NCI-H69 (cell line): ENCODE data around the gene RET.

ENCODE experiments used
- DNase-seq: peaks from one replicate; lab custom pipeline; 2025; lab: John Stamatoyannopoulos, UW

Gene RET

DNA sequence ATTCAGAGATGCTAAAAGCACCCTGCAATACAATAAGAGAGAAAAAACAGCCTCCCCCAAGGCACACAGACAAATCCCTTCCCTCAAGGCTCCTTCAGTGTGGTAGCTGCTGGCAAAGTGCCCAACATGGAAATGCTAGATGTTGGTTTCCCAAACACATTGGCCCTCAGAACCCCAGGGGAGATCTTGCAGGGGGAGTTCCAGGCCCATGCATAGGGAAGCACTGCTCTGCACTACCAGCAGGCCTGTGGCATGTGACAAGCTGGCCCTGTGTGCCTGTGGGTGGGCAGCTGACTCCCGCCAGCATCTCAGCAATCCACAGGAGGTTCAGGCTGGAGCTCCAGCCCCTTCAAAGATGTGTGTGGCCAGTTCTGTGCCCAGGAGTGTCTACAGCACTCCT lies 44.6 kb downstream of the RET start:
- DNase-seq = peak; percentile 6

DNA sequence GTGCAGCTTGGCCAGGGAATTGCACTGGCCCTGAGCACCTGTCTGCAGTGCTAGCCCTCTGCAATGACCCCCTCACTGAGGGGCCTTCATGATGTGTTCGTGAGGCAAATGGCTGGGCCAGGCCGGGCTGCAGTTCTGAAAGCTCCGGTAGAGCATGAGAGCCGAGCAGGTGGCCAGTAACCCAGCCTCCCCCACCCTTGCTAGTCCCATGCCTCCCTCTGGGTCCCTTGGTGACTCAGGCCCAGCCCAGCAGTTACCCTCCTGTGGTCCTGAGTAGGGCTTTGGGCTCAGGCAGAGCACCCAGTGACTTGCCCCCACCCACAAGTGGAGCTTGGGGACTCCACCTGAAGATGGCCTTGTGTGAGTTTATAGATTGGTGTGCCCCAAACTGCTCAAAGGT lies 45.2 kb downstream of the RET start:
- no peak for DNase-seq

DNA sequence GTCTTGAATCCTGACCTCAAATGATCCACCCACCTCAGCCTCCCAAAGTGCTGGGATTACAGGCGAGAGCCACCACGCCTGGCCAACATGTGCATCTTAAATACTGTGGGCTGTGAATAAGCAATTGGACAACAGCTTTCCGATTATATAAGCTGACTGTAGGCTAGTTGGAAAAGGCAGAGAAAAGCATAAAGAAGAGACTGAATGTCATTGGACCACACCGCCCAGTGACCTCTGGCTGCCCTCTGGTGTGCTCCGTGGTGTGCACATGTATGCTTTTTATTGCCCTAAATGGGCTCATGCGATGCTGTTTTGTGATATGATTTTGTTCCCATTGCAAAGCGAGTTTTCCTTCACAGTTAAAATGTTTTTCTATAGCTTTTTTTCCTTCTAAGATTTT lies 46.0 kb downstream of the RET start:
- no peak for DNase-seq

DNA sequence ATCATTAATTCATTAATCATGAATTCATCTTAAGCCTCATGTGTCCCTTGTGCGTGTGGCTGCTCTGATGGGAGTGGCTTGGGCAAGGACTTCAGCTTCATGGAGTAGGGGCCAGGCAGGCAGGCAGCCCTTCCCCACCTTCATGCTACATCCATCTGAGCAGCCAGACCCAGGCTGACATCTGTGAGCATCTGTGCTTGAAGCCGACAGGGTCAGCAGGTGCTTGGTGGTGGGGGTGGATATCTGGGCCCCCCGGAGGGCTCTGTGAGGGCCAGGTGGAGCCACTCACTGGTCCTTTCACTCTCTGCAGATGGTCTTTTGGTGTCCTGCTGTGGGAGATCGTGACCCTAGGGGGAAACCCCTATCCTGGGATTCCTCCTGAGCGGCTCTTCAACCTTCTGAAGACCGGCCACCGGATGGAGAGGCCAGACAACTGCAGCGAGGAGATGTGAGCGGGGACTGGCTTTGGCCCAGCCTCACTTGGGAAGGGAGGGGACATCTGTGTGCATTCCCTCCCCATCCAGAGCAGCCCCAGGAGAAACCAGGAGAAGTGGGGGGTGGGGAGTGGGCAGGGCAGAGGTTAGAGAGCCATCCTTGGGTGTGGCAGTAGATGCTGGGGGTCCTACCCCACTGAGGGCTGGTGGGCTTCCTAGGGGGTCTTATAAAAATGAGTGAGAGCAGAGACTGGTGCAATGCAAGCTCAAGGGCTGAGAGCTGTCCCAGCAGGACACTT lies 46.7 kb downstream of the RET start:
- DNase-seq = peak; percentile 10

DNA sequence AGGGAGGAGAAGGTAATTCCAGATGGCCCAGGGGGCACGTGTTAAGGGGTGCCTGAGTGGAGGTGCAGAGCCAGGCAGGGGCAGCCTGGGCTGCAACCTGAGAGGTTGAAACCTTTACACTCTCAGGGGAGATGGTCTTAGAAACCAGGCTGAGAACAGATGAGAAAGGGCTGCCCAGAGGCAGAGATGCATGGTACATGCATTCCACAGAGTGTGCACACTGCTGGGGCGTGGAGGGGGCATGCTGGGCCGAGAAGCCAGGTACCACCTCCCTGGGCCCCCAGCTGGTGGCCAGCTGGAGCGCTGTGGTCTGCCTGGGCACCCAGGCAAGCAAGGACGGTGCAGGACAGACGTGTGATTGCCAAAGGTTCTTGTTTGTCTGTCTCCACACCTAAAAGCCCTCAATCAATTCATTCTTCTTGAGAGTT lies 47.2 kb downstream of the RET start:
- DNase-seq = no peak

DNA sequence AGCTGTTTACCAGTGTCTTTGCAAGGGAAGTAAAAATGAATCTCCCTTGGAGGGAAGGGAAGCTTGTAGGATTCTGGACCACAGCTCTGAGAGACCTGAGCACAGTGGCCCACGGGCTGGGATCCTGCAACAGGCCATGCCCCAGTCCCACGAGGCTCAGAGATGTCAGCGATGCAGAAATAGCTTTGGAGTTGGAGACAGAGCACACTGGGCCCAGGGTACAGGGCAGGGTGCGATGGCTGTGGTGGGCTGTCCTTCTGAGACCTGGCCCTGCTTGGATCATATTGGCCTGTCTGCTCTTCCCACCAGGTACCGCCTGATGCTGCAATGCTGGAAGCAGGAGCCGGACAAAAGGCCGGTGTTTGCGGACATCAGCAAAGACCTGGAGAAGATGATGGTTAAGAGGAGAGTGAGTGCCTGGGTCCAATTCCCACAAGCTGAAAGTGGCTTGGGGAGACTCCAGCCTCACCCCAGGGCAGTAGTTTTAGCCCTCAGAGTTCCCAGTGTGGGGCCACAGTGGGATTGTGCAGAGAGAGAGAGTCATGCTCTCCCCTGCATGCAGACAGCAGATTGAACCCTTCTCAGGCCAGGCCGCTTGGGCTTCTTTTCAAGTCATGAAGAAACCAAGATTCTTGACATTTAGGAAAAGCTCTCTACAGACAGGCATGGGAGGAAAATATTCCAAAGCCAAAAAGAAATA lies 47.9 kb downstream of the RET start:
- DNase-seq = no peak

DNA sequence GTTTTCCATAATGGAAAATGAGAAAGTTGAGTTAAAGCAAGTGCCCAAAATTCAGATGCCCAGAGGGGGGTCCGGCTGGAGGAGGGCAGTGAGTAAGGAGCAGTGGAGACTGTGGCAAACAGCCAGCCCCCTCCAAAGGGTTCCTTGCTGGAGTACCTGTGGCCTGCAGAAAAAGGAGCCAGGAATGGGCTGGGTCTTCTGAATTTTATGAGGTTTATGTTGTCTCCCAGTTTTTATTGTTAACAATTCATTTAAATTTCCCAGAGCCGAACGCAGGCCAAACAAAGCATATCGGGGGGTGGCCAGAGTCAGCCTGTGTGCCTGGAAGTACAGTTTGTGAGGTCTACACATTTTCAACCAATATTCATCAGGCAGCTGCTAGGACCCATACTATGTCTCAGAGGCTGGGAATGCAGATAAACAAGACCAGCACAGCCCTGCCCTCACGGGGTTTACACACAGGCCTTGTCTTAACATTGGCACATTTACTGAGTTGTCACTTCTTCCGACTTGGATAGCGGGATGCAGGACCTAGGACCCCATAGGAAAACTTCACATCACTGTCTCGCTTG lies 48.5 kb downstream of the RET start:
- DNase-seq = no peak

DNA sequence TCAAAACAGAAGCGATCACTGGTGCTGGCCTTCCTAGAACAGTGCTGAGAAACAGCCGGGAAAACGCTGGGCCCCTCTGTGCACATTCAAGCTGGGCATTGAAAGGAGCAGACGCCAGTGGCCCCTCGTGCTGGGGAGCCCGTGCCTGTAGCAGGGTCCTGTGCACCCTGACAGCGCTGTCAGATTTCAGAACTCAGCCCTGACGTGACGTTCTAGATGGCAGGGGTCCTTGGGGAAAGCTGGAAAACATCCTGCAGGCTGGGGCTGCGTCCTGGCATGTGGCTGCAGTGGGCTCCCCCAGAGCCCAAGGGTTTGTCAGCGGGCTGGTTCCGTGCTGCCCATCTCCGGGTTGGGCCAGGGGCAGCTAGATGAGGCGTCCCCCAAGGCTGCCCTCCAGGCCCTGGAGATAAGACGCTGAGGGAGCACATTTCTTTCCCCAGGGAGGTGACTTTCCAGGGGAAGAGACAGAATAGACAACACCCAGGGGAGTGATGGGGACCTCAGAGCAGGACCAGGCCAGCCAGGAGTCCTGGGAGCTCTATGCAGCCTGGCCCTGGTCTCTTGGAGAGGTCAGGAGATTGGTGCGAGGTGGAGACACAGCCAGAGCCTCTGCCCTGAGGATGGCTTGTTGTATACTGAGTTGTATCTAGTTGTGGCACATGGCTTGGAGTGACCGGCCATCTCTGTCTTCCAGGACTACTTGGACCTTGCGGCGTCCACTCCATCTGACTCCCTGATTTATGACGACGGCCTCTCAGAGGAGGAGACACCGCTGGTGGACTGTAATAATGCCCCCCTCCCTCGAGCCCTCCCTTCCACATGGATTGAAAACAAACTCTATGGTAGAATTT lies 49.2 kb downstream of the RET start:
- no peak for DNase-seq

DNA sequence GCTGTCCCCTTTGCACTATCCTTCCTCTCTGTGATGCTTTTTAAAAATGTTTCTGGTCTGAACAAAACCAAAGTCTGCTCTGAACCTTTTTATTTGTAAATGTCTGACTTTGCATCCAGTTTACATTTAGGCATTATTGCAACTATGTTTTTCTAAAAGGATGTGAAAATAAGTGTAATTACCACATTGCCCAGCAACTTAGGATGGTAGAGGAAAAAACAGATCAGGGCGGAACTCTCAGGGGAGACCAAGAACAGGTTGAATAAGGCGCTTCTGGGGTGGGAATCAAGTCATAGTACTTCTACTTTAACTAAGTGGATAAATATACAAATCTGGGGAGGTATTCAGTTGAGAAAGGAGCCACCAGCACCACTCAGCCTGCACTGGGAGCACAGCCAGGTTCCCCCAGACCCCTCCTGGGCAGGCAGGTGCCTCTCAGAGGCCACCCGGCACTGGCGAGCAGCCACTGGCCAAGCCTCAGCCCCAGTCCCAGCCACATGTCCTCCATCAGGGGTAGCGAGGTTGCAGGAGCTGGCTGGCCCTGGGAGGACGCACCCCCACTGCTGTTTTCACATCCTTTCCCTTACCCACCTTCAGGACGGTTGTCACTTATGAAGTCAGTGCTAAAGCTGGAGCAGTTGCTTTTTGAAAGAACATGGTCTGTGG lies 50.0 kb downstream of the RET start:
- DNase-seq = no peak

DNA sequence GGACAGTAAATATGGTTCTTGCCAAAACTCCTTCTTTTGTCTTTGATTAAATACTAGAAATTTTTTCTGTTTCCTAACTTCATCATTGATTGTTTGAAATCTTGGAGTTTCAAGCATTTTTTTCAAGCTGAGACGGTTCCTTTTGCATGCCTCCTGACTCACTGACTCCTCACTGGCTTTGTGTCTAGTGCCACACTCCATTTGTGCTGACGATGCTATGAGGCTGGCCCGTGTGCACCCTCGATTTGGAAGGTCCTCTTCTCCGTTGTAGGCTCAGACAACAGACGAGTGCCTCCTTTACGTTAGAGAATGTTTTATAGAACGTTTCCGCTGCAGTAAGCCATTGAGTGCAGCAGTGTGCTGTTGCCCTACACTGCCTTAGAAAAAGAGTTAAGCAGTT lies 50.6 kb downstream of the RET start:
- no peak for DNase-seq

DNA sequence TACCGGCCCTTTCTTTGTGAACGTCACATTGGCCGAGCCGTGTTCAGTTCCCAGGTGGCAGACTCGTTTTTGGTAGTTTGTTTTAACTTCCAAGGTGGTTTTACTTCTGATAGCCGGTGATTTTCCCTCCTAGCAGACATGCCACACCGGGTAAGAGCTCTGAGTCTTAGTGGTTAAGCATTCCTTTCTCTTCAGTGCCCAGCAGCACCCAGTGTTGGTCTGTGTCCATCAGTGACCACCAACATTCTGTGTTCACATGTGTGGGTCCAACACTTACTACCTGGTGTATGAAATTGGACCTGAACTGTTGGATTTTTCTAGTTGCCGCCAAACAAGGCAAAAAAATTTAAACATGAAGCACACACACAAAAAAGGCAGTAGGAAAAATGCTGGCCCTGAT lies 51.5 kb downstream of the RET start:
- no peak for DNase-seq

DNA sequence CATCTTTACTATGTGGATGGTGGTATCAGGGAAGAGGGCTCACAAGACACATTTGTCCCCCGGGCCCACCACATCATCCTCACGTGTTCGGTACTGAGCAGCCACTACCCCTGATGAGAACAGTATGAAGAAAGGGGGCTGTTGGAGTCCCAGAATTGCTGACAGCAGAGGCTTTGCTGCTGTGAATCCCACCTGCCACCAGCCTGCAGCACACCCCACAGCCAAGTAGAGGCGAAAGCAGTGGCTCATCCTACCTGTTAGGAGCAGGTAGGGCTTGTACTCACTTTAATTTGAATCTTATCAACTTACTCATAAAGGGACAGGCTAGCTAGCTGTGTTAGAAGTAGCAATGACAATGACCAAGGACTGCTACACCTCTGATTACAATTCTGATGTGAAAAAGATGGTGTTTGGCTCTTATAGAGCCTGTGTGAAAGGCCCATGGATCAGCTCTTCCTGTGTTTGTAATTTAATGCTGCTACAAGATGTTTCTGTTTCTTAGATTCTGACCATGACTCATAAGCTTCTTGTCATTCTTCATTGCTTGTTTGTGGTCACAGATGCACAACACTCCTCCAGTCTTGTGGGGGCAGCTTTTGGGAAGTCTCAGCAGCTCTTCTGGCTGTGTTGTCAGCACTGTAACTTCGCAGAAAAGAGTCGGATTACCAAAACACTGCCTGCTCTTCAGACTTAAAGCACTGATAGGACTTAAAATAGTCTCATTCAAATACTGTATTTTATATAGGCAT lies 52.3 kb downstream of the RET start:
- no peak for DNase-seq

DNA sequence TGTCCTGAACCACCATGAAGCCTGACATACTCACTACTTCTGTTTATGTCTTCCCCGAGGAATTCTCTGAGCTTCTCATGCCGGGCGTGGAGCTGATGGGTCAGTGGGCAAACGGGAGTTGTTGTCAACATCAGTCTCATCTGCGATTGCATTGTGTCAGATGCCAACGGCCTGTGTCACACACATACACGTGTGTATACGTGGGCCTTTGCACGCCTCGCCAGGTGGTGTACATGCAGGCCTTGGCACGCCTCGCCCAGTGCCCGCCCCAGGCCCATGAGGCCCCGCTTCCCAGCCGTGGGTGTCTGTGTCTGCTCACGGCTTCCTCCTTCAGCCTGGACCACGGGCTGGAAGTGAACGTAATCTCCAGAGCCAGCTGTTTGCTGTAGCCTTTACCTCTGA lies 53.9 kb downstream of the RET start:
- no peak for DNase-seq

DNA sequence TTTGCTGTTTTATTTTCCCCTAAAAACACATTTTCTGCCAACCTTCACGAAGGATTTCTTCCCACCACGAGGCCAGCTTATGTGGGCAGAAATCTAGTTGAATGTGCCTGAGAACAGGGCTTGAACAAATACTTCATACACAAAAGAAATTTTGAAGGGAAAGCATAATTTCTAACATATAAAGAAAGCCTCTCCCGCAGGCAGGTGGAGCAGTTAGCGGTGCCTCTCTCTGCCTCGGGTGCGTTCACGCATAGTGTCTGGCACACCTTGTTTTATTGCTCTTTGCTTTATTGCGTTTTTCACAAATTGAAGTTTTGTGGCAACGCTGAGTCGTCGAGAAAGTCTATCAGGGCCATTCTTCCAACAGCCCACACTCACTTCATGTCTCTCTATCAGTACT lies 54.4 kb downstream of the RET start:
- no peak for DNase-seq

DNA sequence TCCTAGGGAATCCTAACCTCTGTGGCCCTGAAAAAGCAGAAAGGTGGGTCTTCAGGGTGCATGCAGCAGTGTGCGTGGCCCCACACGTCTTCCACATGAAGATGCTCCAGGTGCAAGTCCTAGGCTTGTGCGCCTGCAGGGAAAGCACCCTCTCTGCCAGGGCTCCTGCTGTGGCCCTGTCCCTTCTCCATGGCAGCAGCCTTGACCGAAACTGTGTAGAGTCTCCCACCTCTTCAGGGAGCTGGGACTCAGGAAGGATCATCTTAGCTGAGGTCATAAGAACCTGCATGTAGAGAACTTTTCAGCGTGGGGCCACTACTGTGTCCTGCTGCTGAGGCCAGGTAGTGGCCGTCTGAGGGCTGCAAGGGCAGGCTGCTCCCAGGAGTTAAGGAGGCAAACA lies 55.0 kb downstream of the RET start:
- no peak for DNase-seq

DNA sequence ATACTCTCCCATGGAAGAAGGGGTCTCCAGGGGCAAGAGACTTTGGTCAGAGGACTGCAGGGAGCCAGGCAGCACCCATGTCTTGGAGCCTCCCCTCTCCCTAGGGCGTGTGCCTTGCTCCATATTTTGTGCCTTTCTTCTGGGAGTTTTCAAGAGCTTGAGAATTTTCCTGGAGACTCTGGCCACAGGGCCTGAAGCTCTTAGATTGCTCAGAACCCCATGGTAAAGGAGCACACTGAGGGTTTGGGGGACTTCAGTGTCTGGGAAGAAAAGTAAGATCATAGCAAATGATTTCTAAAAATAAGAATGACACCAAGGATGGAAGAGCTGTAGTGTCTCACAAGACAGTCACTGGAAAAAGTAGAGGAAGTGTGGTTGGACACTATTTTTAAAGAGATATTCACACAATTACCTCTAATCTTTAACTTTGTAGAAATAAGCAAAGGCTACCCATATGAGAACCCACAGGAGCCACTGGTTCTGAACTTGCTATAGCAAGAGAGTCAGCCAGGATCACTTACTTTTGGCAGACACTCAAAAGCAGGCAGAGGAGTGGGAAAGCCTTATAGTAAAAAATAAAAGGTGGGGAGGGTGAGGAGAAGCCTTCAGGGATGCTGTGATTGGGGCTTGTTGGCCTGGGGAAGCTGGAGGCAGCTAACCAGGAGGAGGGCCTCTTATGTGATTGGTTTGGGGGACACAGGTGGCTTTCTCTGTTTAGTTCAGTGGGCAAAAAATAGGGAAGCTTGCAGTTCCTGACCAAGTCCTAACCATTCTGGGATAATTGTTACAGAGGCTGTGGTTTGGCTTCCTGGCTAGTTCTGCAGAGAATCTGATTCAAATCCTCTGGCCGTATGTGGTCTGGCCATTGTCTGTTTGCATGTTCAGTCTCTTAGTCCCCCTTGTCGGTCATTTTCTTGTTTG lies 56.3 kb downstream of the RET start:
- DNase-seq = no peak

DNA sequence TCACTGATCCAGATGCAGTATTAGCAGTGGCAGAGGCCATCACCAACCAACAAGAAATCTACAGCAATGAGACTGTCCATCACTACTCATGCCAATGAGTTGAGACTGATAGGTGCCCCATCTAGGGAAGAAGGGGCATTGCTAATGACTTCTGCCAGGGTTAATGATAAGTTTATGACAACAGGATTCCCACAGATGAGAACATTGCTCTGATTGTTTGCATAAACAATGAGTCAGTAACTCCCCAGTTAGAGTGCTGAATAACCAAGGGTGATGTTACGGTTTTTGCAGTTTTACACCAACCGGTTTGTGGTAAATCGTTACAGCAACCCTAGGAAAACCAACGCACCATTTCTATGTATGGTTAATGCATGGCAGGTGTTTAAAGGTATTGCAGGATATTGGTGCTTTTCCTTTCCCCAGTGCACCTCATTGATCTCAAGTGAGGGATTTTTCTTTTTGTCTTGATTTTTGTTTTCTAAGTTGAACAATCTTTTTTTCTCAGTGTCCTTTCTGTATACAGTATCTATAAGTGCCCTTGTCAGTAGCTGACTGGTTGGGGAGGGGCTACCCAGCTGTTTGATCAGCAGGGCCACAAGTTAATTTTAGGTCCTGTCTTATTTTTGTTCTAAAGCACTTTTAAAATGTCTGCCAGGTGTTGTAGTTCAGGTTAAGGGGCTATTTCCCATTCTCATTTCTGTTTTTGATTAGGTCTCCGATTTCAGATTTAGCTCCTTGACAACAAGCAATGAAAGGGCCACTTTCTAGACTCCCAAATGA lies 57.4 kb downstream of the RET start:
- no peak for DNase-seq

DNA sequence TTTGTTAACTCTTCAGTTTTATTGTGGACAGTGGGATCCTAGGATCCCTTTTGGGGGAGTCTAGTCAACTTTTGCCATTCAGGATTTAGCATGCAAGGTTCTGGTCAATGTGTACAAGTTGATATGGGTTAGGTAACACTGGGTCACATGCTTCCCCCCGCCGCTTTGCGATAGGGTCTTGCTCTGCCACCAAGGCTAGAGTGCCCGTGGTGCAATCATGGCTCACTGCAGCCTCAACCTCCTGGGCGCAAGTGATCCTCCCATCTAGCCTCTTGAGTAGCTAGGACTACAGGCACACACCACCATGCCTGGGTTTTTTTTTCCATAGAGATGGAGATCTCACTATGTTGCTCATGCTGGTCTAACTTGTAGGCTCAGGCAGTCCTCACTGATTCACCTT lies 58.2 kb downstream of the RET start:
- DNase-seq = no peak

DNA sequence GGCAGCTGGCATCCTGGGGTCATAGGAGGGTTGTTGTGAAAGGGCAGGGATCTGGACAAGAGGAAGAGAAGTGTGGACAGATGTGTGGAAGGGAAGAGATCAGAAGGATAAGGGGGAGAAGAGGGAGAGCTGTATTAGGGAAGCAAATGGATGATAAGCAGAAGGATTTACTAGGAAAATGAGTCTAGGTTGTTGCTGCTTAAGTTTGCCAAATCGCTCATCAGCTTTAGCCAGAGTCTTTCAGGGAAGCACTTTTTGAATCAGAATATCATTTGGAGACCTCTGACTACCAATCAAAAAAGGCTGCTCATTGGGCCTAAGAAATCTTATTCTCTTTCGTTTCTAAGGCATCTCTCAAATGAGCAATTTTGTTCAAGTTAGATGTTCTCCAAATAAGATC lies 58.8 kb downstream of the RET start:
- DNase-seq = no peak
